ENCODE measurements around the gene SPATA16.

SPATA16 gene

DNA sequence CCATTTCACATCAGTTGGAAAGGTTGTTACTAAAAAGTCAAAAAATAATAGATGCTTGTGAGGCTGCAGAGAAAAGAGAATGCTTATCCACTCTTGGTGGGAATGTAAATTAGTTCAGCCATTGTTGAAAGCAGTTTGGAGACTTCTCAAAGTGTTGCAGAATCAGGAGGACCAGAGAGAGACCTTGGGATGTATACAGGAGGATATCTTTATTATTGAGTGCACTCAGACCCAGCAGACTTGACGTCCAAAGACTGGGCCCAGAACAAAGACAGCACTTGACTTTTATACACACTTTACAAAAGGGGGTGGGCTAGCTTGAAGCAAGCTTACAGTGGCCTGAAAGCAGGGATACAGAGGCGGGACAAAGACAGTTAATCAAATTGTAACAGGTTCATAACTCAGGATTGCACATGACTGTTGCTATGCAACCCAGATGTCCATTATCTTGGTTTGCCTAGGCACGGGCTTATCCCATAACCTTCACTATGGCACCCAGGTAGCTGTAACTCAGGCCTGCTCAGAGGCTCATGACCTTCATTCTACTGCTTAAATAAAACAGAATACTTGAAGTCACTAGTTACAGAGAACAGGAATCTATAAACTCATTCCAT lies 127.7 kb downstream of the SPATA16 start:
- Histone ChIP-seq H3K9ac (no peak overlapping the region), H3K9me3 (ENCODE audit: control insufficient read depth, low read length) (no peaks in the 10 kb centered on the region), H3K4me1 (no peaks in the 10 kb centered on the region), H3K27ac (no peak overlapping the region), H3K4me2 (ENCODE audit: low read length) (no peak overlapping the region), H3K79me2 (no peaks in the 10 kb centered on the region), H3K4me3 (ENCODE audit: low read depth, low read length) (no peak overlapping the region), H3K27me3 (ENCODE audit: control insufficient read depth, insufficient read depth, low read length) (no peaks in the 10 kb centered on the region), H2AFZ (no peak overlapping the region), H3K36me3 (ENCODE audit: control insufficient read depth, insufficient read depth, low read length) (no peaks in the 10 kb centered on the region)
- TF ChIP-seq CTCF (IDR thresholded peaks at IDR 0.05): no peak

DNA sequence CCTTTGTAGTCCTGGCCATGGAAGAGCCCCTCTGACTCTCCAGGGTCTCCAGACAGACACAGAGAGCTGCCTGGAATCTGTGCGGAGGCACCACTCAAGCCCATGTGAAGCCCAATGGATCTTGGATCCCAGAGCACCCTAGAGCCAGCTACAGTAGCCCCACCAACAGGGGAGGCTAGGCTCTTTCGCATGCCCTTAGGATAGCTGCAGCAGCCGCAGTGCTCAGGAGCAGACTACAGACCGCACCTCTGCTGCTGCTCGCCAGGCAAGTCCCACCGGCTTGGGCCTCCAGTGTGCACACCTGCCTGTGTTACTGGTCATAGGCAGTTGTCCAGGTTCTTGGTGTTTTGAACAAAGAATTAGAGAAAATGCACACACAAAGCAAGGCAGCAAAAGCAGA lies 131.6 kb downstream of the SPATA16 start:
- no peak for TF ChIP-seq CTCF (IDR thresholded peaks at IDR 0.05)
- H3K27ac ChIP-seq: no peak overlapping the region
- H3K4me3 ChIP-seq (ENCODE audit: low read depth, low read length): no peak overlapping the region

GRCh38 chr3:173008978-173009377 lies 132.1 kb downstream of the SPATA16 start:
- Histone ChIP-seq H3K27ac (no peak overlapping the region), H3K4me3 (ENCODE audit: low read depth, low read length) (no peak overlapping the region), H3K9ac (no peak overlapping the region), H2AFZ (no peak overlapping the region), H3K4me1 (no peaks in the 10 kb centered on the region), H3K27me3 (ENCODE audit: control insufficient read depth, insufficient read depth, low read length) (no peaks in the 10 kb centered on the region), H3K79me2 (no peaks in the 10 kb centered on the region), H3K4me2 (ENCODE audit: low read length) (no peak overlapping the region), H3K9me3 (ENCODE audit: control insufficient read depth, low read length) (no peaks in the 10 kb centered on the region), H3K36me3 (ENCODE audit: control insufficient read depth, insufficient read depth, low read length) (no peaks in the 10 kb centered on the region)
- TF ChIP-seq CTCF (IDR thresholded peaks at IDR 0.05): no peak

More for the DNA sequence above, 131.6 kb downstream of the SPATA16 start:
- no peak overlapping the region for H2AFZ ChIP-seq
- H3K27me3 ChIP-seq (ENCODE audit: control insufficient read depth, insufficient read depth, low read length): no peaks in the 10 kb centered on the region
- H3K79me2 ChIP-seq: no peaks in the 10 kb centered on the region
- H3K4me1 ChIP-seq: no peaks in the 10 kb centered on the region
- H3K4me2 ChIP-seq (ENCODE audit: low read length): no peak overlapping the region
- H3K9me3 ChIP-seq (ENCODE audit: control insufficient read depth, low read length): no peaks in the 10 kb centered on the region
- H3K9ac ChIP-seq: no peak overlapping the region
- no peaks in the 10 kb centered on the region for H3K36me3 ChIP-seq (ENCODE audit: control insufficient read depth, insufficient read depth, low read length)

DNA sequence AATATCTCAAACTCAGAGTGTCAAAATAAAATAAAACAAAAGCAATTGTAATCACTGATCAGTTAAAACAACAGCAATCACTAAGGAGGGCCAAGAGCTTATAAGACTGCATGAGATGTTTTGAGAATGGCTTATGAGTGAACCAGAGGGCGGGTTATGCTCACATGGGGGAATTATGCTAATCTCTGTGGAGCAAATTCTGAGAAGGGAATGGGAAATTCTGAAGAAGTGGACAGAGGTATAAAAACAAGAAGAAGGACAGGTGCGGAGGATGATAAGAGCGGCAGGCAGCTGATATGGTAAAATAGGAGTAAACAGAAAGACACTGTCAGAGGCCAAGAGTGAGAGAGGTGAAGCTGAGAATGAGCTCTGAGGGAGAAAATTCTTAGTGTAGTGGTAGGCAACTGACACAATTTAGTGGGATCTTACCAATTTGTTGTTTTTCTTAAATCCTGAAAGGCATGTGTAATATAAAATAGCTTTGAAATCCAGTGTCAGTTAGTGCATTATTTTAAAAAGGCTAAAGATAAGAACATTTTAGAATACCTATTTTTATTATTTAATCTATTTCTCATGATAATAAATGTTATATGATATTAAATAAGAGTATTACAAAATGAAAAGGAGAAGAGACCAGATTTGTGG lies 133.8 kb downstream of the SPATA16 start:
- Histone ChIP-seq H3K27me3 (ENCODE audit: control insufficient read depth, insufficient read depth, low read length) (no peaks in the 10 kb centered on the region), H3K36me3 (ENCODE audit: control insufficient read depth, insufficient read depth, low read length) (no peaks in the 10 kb centered on the region), H2AFZ (no peak overlapping the region), H3K27ac (no peak overlapping the region), H3K4me3 (ENCODE audit: low read depth, low read length) (no peak overlapping the region), H3K79me2 (no peaks in the 10 kb centered on the region), H3K4me1 (no peaks in the 10 kb centered on the region), H3K4me2 (ENCODE audit: low read length) (no peak overlapping the region), H3K9me3 (ENCODE audit: control insufficient read depth, low read length) (no peaks in the 10 kb centered on the region), H3K9ac (no peak overlapping the region)
- TF ChIP-seq CTCF (IDR thresholded peaks at IDR 0.05): no peak

DNA sequence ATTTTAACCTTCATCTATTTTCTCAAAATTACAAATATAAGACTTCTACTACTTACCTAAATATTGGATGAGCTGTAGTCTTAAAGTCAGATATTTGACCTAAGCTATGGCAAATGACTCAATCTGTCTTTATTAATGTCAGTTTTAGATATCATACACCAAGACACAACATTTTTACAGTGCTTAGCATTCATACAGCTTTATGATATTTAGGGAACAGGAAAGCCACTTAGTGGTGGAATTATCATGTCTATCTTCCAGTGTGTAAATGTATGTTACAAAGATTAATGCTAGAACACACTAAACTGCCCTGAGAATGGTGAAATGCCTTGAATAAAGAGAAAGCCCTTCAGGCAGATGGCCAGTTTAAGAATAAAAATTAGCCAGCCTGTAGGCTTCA lies 135.0 kb downstream of the SPATA16 start:
- Histone ChIP-seq H3K9ac (no peak overlapping the region), H3K9me3 (ENCODE audit: control insufficient read depth, low read length) (no peaks in the 10 kb centered on the region), H3K36me3 (ENCODE audit: control insufficient read depth, insufficient read depth, low read length) (no peaks in the 10 kb centered on the region), H3K27ac (no peak overlapping the region), H2AFZ (no peak overlapping the region), H3K4me3 (ENCODE audit: low read depth, low read length) (no peak overlapping the region), H3K4me1 (no peaks in the 10 kb centered on the region), H3K27me3 (ENCODE audit: control insufficient read depth, insufficient read depth, low read length) (no peaks in the 10 kb centered on the region), H3K79me2 (no peaks in the 10 kb centered on the region), H3K4me2 (ENCODE audit: low read length) (no peak overlapping the region)
- no peak for TF ChIP-seq CTCF (IDR thresholded peaks at IDR 0.05)
